Smooth muscle cell of the brain vasculature (primary cell): ENCODE measurements around the gene CAMK2A.

ENCODE experiments used
- DNase-seq: peaks from one replicate; pipeline ENCODE4 v3.0.0-alpha.2; 2012; ENCODE audit warnings: low read depth, low spot score

Gene CAMK2A

GRCh38 chr5:150316320-150316719 is 26.7 kb upstream of the CAMK2A start:
- DNase-seq: no peak

- DNase-seq: no peak
Measured at GRCh38 chr5:150315245-150315644, 25.7 kb upstream of the CAMK2A start.

DNA sequence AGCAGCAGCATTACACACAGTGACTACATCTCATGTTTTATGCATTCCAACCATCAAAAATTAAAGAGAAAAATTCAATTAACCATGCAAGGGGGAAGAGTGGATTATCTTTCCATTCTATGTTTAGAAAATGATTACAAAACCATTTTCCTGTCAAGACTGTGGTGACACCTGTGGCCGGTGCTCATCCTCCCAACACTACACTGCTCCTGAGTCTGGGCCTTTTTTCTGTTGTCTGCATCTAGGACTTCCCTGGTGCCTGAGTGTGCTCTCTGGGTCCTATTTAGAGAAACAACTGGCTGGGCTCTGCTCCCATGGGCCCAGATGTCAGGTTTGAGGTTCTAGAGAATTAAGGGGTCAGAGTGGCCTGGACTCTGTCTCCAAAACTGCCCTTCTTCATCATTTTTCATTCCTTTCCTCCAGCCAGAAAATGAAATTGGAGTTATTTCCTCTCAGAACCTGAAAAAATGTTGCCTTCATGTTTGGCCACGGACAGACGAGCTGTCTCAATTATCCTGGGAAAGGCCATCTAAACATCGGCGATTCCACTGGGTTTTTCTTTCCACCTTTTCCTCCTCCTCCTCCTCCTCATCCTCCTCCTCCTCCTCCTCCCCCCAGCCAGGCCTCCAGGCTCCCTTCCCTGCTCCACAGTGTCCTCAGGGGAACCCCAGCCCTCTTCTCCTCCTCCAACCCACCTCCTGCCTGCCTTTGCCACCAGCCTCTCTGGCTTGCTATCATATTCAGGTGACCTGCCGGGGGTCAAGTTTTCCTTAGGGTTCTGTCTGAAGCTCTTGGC is 24.5 kb upstream of the CAMK2A start:
- no peak for DNase-seq

DNA sequence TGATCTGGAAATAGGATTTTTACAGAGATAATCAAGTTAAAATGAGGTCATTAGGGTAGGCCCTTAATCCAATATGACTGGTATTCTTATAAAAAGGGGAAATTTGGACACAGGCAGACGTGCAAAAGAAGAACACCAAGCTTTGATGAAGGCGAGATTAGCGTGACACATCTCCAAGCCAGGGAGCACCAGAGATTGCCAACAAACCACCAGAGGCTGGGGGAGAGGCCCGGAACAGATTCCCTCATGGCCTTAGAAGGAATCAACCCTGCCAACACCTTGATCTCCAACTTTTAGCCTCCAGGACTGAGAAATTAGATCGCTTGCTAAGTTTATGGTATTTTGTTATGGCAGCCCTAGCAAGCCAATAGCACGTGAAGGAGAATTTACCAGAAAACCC is 23.9 kb upstream of the CAMK2A start:
- no peak for DNase-seq

- no peak for DNase-seq
Measured at GRCh38 chr5:150312518-150312917, 22.9 kb upstream of the CAMK2A start.

GRCh38 chr5:150311015-150311692 is 21.6 kb upstream of the CAMK2A start:
- no peak for DNase-seq

GRCh38 chr5:150310246-150310645 is 20.7 kb upstream of the CAMK2A start:
- no peak for DNase-seq

GRCh38 chr5:150309886-150310239 is 20.3 kb upstream of the CAMK2A start:
- DNase-seq: no peak

- DNase-seq: no peak
Measured at GRCh38 chr5:150309101-150309885, 19.7 kb upstream of the CAMK2A start.

DNA sequence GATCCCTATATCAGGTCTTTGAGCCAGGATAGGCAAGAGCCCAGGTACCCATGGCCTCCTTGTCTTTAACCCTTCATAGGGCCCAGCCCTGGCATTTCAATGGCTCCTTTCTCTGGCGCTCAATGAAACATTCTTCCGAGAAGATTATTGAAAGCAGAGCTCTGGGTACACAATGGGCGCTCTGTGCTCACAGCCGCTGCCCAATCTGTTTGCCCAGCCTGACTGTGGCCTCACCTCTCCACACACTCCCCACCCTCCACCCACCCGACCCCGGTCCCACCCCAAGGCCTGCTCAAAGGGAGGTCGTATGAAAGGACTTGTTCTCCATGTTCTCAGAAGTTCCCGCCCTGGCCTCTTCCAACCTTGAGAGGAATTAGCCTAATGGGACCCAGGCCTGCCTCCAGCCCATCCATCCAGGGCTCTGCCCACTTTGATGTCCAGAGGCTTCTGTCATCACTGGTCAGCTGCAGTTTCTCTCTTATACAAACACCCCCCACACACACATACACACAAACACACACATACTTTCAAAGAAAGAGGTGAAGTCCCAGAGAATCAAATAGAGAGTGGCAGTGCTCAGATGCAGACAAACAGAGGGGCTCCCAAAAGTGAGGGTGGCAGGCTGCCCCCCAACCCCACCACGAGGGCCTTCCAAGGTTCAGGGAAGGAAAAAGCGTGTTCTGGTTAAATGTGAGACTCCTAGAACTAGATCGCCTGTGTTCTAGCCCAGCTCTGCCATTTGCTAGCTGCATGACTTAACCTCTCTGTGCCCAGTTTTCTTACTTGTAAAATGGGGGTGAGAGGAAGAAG is 18.2 kb upstream of the CAMK2A start:
- no peak for DNase-seq

GRCh38 chr5:150306775-150307174 is 17.2 kb upstream of the CAMK2A start:
- DNase-seq: no peak

DNA sequence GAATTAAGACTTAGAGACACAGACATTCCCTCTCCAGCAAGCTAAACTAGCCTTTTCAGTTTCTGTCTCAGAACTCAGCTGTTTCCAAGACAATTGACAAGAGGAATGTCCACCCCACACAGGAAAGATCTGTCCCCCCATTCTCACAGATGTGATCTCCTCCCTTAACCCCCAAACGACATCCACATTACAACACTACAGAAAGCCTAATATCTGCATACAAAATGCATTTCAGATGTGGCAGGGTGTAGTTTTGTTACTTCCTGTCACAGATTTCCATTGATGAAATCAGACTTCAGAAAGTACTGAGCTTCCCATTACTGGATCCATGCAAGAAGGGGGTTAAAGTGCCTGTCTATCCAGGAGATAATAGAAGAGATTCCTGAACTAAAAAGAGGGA is 16.0 kb upstream of the CAMK2A start:
- DNase-seq: no peak

GRCh38 chr5:150305095-150305494 is 15.5 kb upstream of the CAMK2A start:
- no peak for DNase-seq

DNA sequence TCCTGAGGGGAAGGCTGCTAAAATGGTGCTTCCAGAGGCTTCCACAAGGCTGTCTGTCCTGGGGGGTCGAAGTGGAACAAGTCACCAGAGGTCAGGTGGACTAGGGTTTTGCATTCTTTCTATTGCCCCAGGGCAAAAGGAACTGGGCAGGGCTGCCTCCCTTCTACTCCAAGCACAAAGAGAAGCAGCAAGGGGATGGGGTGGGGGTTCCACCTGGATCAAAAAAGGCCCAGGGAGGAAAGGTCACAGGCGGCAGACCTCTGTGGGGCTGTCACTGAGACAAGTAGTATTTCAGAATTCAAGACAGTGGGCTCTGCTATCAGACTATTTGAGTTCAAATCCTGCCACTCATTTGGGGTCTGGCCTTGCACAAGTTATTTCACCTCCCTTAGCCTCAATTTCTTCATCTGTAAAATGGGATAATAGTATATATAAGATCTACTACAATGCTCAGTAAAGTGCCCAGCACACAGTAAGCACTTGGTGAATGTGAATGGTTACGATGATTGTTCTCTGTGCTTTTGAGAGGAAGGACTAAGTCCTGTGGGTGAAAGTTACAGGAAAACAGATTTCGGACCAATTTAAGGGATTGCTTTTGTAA is 15.0 kb upstream of the CAMK2A start:
- no peak for DNase-seq

GRCh38 chr5:150303660-150304386 is 14.2 kb upstream of the CAMK2A start:
- DNase-seq: no peak

DNA sequence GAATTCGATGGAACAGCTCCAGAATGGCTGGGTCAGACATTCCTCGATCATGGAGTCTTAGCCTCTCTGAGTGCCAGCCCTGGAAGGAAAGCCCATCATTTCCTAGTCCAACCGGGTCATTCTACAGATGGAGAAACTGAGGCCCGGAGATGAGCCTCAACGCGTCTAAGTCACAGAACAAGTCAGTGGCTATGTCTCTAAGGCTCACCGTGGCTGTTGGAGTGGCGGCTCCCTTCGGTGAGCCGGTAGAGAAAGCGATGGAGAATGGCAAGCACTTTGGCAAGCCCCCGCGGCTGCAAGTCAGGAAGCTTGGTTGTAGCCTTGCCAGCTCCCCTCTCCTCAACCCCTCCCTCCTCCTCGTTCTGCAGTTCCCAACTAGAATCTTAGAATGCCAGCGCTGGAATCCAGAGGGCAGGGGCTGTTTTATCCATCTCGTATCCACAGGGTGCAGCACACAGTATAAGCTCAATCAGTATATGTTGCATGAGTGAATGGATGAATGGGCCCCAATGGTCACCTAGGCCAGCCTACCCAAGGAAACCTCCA is 13.6 kb upstream of the CAMK2A start:
- DNase-seq: no peak

DNA sequence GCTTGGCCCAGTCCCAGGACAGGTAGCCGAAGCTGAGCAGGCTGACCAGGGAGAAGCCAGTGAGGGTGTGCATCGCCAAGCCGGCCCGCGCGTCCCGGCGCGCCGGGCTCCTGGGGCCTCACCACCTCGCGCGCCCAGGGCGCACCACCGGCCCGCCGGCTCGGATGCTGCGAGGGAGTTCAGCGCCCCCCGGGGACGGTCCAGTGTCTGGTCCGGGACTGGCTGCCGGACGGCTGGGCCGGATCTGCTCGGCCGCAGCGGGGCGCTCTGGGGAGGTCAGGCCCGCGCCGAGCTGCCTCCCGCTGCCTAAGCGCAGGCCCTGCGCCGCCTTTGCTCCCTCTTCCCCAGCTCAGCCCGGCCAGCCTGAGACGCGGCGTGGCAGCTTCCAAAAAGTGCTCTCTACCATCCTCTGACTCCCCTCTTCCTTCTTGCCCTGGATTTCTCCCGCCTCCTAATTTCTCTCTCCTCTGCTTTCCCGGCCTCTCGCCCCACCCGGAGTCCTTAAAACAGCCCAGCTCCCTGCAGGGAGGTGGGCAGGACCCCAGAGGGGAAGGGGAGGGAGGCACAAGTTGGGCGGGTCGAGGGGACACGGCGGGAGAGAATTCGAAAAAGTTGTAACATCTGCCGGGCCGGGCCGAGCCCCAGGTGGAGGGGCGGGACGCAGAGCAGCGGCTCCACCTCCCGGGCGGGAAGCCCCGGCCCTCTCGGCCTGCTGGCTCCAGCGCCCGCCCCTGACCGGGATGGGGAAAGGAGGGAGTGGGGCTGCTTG is 12.9 kb upstream of the CAMK2A start, which contains the start of gene ARSI:
Gene ARSI, minus strand, starts transcription at position 605 of the 769 bp plus-strand sequence. Its CDS starts 532 bp downstream, at position 73.
- DNase-seq: no peak

- no peak for DNase-seq
Measured at GRCh38 chr5:150301901-150302300, 12.3 kb upstream of the CAMK2A start.

DNA sequence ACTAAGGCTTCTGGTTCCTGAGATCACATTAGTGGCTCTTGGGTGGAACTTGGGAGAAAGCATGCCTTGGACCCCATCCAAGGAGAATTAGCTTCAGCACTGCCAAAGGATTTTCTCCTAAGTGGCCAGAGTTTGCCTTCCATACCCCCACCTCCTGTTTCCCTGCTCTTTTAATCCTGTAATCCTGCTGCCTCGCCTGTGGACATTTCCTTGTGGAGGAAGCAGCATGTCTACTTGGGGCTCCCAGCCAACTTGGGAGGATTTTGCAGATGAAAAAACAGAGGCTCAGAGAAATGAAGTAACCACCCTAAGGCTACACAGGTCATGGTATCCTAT is 11.6 kb upstream of the CAMK2A start:
- no peak for DNase-seq
